CD4-positive, alpha-beta T cell (primary cell): Measurements from ENCODE around the gene ST6GALNAC3. TPM values are rescaled to one million over a fixed set of nuclear protein-coding genes. Genes with fewer than 3 reads are reported as not detected.

Experiments
- ATAC-seq: fragments of 200-7000 bp; cut with Tn5 transposase; one replicate; pipeline ENCODE4 v1.10.0; 2022; ENCODE audit warnings: mild to moderate bottlenecking; ENCODE audit not compliant: poor library complexity
- CTCF ChIA-PET: fragments of 350-600 bp; sonication (Branson Sonifier 250); formaldehyde crosslinking; loops from one replicate; lab custom pipeline; 2021; ENCODE audit warnings: antibody characterized with exemption, inconsistent platforms; lab: Charles Lee
- POLR2A ChIA-PET: fragments of 350-600 bp; sonication (Branson Sonifier 250); formaldehyde crosslinking; loops from one replicate; lab custom pipeline; 2021; ENCODE audit warnings: antibody characterized with exemption, inconsistent platforms; lab: Charles Lee
- DNase-seq, 14 experiments: peaks; one replicate each; pipeline ENCODE4 v3.0.0-alpha.2; 2013 to 2020; ENCODE audit warnings: mixed read lengths in 2 of 14
- H3K27ac ChIP-seq, 2 donors: one replicate each; pipeline versions ENCODE4 v1.5.1 to v1.7.0; 2013; ENCODE audit warnings: low read length in 2 of 2, low read depth in 1 of 2, mild to moderate bottlenecking in 1 of 2
- H3K27me3 ChIP-seq, 2 experiments: 1 replicate in 1 of 2; 2 replicates in 1 of 2; pipeline versions ENCODE4 v1.6.1 to v1.7.0; 2013; ENCODE audit warnings: low read length in 2 of 2, control low read depth in 1 of 2, mild to moderate bottlenecking in 1 of 2, moderate library complexity in 1 of 2; ENCODE audit not compliant: insufficient read depth in 2 of 2, control insufficient read depth in 1 of 2
- H3K36me3 ChIP-seq: one replicate; pipeline ENCODE4 v1.6.1; 2013; ENCODE audit warnings: low read length, control low read depth; ENCODE audit not compliant: insufficient read depth
- H3K4me1 ChIP-seq: one replicate; pipeline ENCODE4 v1.6.1; 2013; ENCODE audit warnings: low read length, control low read depth; ENCODE audit not compliant: insufficient read depth
- H3K4me3 ChIP-seq: one replicate; pipeline ENCODE4 v1.5.1; 2013; ENCODE audit warnings: mild to moderate bottlenecking, low read length, moderate library complexity
- H3K9me3 ChIP-seq, 2 experiments: 1 replicate in 1 of 2; 2 replicates in 1 of 2; pipeline versions ENCODE4 v1.6.1 to v1.7.0; 2013; ENCODE audit warnings: low read length in 2 of 2, mild to moderate bottlenecking in 2 of 2, control low read depth in 1 of 2, moderate library complexity in 1 of 2; ENCODE audit not compliant: control insufficient read depth in 1 of 2, insufficient read depth in 1 of 2
- H3K27ac Mint-ChIP-seq: one replicate; pipeline ENCODE4 v1.8.0; 2020; ENCODE audit warnings: mixed read lengths
- H3K27me3 Mint-ChIP-seq: one replicate; pipeline ENCODE4 v1.8.0; 2021; ENCODE audit warnings: mixed read lengths
- H3K36me3 Mint-ChIP-seq: one replicate; pipeline ENCODE4 v1.8.0; 2021; ENCODE audit warnings: low read depth, mixed read lengths
- H3K4me1 Mint-ChIP-seq: one replicate; pipeline ENCODE4 v1.8.0; 2021; ENCODE audit warnings: low read depth, mixed read lengths
- H3K4me3 Mint-ChIP-seq: one replicate; pipeline ENCODE4 v1.8.0; 2020; ENCODE audit warnings: mild to moderate bottlenecking, mixed read lengths
- H3K9me3 Mint-ChIP-seq: one replicate; pipeline ENCODE4 v1.8.0; 2020; ENCODE audit warnings: mixed read lengths
- intact Hi-C, 2 experiments: fragments of 100-400 bp; cut with DNase I in 1 of 2; cut with micrococcal nuclease in 1 of 2; formaldehyde crosslinking; loops; one replicate each; pipeline versions ENCODE4 v1.15.1 to v1.9.0; 2023 to 2025; cut with DNase I, micrococcal nuclease
- total RNA-seq, 174 experiments: library from RNA in 2 of 174; stranded (reverse) in 2 of 174; gene quantifications; one replicate each; pipeline ENCODE4 v1.2.3 and lab custom pipeline; 2021 to 2026
- TF ChIP-seq, protein P1 (sequence below): fragments of 200-600 bp; IDR thresholded peaks from one replicate; pipeline ENCODE4 v1.8.0; 2022; ENCODE audit warnings: antibody characterized with exemption, mild to moderate bottlenecking

Gene ST6GALNAC3
- total RNA-seq, 2 experiments from 2014 or later: 0.77 to 1.3 TPM

DNA sequence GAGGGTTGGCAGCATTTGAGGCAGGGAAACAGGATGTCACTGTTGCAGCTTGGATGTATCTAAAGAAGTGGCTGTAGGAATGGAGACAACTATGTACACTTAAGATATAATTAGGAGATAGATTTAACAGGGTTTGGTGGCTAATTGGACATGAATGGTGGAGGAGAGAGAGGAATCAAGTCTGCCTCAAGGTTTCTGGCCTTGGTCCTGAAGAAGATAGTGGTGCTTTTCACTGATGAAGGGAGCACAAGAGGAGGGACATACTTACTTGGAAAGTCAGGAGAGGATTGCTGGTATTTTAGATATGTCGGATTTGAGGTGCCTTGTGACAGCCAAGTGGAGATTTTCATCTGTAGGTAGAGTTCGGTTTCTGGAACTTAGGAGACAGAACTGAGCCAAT, 123.9 kb downstream of the ST6GALNAC3 start:
- no peaks in the 10 kb centered on the region for H3K4me1 Mint-ChIP-seq
- no peak overlapping the region for H3K27ac ChIP-seq
- CTCF ChIA-PET: no interaction called here

DNA sequence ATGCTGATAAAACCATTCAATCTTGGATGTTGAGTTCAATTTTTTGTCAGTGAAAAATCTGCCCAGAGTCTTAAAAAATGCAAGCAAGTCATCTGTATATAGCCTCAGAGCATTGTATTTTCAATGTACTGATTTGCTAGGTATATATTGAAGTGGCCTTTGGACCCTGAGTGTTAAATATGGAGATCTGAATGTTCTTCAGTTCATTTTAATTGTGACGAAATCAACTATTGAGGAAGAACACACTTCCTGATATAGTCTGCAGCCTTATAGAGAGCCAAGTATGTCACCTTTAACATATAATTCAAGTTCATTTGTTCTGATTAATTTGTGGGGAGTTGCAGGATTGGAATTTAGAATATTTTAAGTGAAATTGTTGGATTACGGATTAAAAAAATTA, 128.1 kb downstream of the ST6GALNAC3 start:
- no peaks in the 10 kb centered on the region for H3K27me3 Mint-ChIP-seq
- intact Hi-C loops: no loop called here
- no peak overlapping the region for H3K4me3 Mint-ChIP-seq
- CTCF ChIA-PET: no interaction called here
- POLR2A ChIA-PET: no interaction called here
- DNase-seq (no peak), ATAC-seq (no peak)
- H3K27me3 ChIP-seq: no peaks in the 10 kb centered on the region
- no peak overlapping the region for H3K27ac ChIP-seq
- no peaks in the 10 kb centered on the region for H3K9me3 ChIP-seq
- H3K4me3 ChIP-seq: no peak overlapping the region
- H3K36me3 Mint-ChIP-seq: no peaks in the 10 kb centered on the region
- TF ChIP-seq, protein P1, sequence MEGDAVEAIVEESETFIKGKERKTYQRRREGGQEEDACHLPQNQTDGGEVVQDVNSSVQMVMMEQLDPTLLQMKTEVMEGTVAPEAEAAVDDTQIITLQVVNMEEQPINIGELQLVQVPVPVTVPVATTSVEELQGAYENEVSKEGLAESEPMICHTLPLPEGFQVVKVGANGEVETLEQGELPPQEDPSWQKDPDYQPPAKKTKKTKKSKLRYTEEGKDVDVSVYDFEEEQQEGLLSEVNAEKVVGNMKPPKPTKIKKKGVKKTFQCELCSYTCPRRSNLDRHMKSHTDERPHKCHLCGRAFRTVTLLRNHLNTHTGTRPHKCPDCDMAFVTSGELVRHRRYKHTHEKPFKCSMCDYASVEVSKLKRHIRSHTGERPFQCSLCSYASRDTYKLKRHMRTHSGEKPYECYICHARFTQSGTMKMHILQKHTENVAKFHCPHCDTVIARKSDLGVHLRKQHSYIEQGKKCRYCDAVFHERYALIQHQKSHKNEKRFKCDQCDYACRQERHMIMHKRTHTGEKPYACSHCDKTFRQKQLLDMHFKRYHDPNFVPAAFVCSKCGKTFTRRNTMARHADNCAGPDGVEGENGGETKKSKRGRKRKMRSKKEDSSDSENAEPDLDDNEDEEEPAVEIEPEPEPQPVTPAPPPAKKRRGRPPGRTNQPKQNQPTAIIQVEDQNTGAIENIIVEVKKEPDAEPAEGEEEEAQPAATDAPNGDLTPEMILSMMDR: no peak
- H3K36me3 ChIP-seq: no peaks in the 10 kb centered on the region
- H3K9me3 Mint-ChIP-seq: no peaks in the 10 kb centered on the region
- no peak overlapping the region for H3K27ac Mint-ChIP-seq
- H3K4me1 ChIP-seq: no peaks in the 10 kb centered on the region
- H3K4me1 Mint-ChIP-seq: no peaks in the 10 kb centered on the region

More for the DNA sequence above, 123.9 kb downstream of the ST6GALNAC3 start:
- Mint-ChIP-seq H3K27ac (no peak overlapping the region), H3K36me3 (no peaks in the 10 kb centered on the region), H3K4me3 (no peak overlapping the region), H3K9me3 (no peaks in the 10 kb centered on the region), H3K27me3 (no peaks in the 10 kb centered on the region)
- TF ChIP-seq, protein P1: no peak
- no peak overlapping the region for H3K4me3 ChIP-seq
- no peaks in the 10 kb centered on the region for H3K27me3 ChIP-seq
- DNase-seq (no peak), ATAC-seq (no peak)
- POLR2A ChIA-PET: no interaction called here
- intact Hi-C loops: no loop called here
- no peaks in the 10 kb centered on the region for H3K4me1 ChIP-seq
- no peaks in the 10 kb centered on the region for H3K9me3 ChIP-seq
- H3K36me3 ChIP-seq: no peaks in the 10 kb centered on the region

DNA sequence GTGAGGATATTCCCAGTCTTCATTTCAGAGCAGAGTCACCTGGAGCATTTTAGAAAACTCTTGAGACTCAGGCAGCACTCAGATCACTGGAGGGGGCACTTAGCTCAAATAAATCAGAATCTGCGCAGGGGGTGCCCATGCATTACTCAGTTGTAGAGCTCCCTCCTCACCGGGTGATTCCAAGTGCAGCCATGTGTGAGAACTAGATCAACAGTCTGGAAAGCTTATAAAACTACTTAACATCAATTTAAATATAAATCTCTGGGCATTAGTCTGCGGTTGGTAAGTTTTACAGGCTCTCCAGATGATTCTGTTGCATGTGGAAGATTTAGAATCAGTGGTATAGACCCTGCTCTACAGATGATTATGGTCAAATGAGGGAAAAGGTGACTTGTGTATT, 128.6 kb downstream of the ST6GALNAC3 start:
- ChIA-PET POLR2A (no interaction called here), CTCF (no interaction called here)
- Mint-ChIP-seq H3K27me3 (no peaks in the 10 kb centered on the region), H3K4me1 (no peaks in the 10 kb centered on the region), H3K4me3 (no peak overlapping the region), H3K9me3 (no peaks in the 10 kb centered on the region), H3K36me3 (no peaks in the 10 kb centered on the region), H3K27ac (no peak overlapping the region)
- Histone ChIP-seq H3K36me3 (no peaks in the 10 kb centered on the region), H3K4me1 (no peaks in the 10 kb centered on the region), H3K4me3 (no peak overlapping the region), H3K9me3 (no peaks in the 10 kb centered on the region), H3K27ac (no peak overlapping the region), H3K27me3 (no peaks in the 10 kb centered on the region)
- ATAC-seq (no peak), DNase-seq (no peak)
- intact Hi-C loops: no loop called here
- TF ChIP-seq, protein P1: no peak
